Hepatocyte (in vitro differentiated cells): ENCODE measurements around the gene DBNDD2. TPM values are rescaled to one million over a fixed set of nuclear protein-coding genes. Genes with fewer than 3 reads are reported as not detected.

ENCODE experiments used
- DNase-seq: peaks from one replicate; pipeline ENCODE4 v3.0.0-alpha.2; 2016; ENCODE audit warnings: low spot score
- H2AFZ ChIP-seq: fragments of 200-600 bp; sonication (generic); 2 replicates; pipeline ENCODE4 v1.6.0; 2016; ENCODE audit warnings: antibody characterized with exemption, mild to moderate bottlenecking
- H3K27ac ChIP-seq: fragments of 200-600 bp; sonication (generic); 2 replicates; pipeline ENCODE4 v1.5.1; 2016; ENCODE audit warnings: mild to moderate bottlenecking
- H3K27me3 ChIP-seq: fragments of 200-600 bp; sonication (generic); 2 replicates; pipeline ENCODE4 v1.6.1; 2016
- H3K36me3 ChIP-seq: fragments of 200-600 bp; sonication (generic); replicated peaks from 2 replicates; pipeline ENCODE4 v1.5.1; 2016; ENCODE audit warnings: low read depth; ENCODE audit not compliant: insufficient read depth
- H3K4me1 ChIP-seq: fragments of 200-600 bp; sonication (generic); 2 replicates; pipeline ENCODE4 v1.5.1; 2016; ENCODE audit warnings: mild to moderate bottlenecking, moderate library complexity; ENCODE audit not compliant: insufficient read depth
- H3K4me2 ChIP-seq: fragments of 200-600 bp; sonication (generic); 2 replicates; pipeline ENCODE4 v1.6.0; 2016
- H3K4me3 ChIP-seq: fragments of 200-600 bp; sonication (generic); 2 replicates; pipeline ENCODE4 v1.5.1; 2016; ENCODE audit warnings: mild to moderate bottlenecking
- H3K79me2 ChIP-seq: fragments of 200-600 bp; sonication (generic); 2 replicates; pipeline ENCODE4 v1.6.0; 2017; ENCODE audit warnings: mild to moderate bottlenecking
- H3K9me2 ChIP-seq: fragments of 200-600 bp; sonication (generic); replicated peaks from 2 replicates; pipeline ENCODE4 v1.6.0; 2017; ENCODE audit warnings: mild to moderate bottlenecking; ENCODE audit not compliant: insufficient read depth
- H3K9me3 ChIP-seq: fragments of 200-600 bp; sonication (generic); 2 replicates; pipeline ENCODE4 v1.5.1; 2016; ENCODE audit warnings: low read depth, mild to moderate bottlenecking
- H4K20me1 ChIP-seq: fragments of 200-600 bp; sonication (generic); 2 replicates; pipeline ENCODE4 v1.6.0; 2016; ENCODE audit warnings: mild to moderate bottlenecking; ENCODE audit not compliant: insufficient read depth, poor library complexity, severe bottlenecking
- CTCF ChIP-seq: fragments of 200-600 bp; sonication (generic); IDR thresholded peaks from 2 replicates; pipeline ENCODE4 v1.5.1; 2016; ENCODE audit warnings: antibody characterized with exemption, mild to moderate bottlenecking; ENCODE audit not compliant: poor library complexity
- EZH2 ChIP-seq: fragments of 200-600 bp; sonication (generic); IDR thresholded peaks from 2 replicates; pipeline ENCODE4 v1.6.1; 2016; ENCODE audit warnings: antibody characterized with exemption, mild to moderate bottlenecking, borderline replicate concordance
- EZH2phosphoT487 ChIP-seq: fragments of 200-600 bp; sonication (generic); IDR thresholded peaks from one replicate; pipeline ENCODE4 v1.6.1; 2018; ENCODE audit warnings: antibody characterized with exemption, mild to moderate bottlenecking, low read depth, moderate library complexity; ENCODE audit not compliant: unreplicated experiment, severe bottlenecking
- WGBS: methylation state at CpG from one replicate; pipeline ENCODE4 v1.1.6; 2016; ENCODE audit warnings: low lambda C conversion rate; ENCODE audit errors: missing lambda C conversion rate; 5-methylcytosine and 5-hydroxymethylcytosine counted together
- polyA plus RNA-seq: library from polyadenylated mRNA; unstranded; fragments of >200 nt; fragmentation: Nextera tagmentation; extraction: Ambion mirVana; gene quantifications from 2 replicates; pipeline ENCODE4 v1.2.1, GENCODE V29; 2016
- total RNA-seq: library from RNA; depleted of rRNA; stranded (reverse); fragments of >200 nt; gene quantifications from 2 replicates; pipeline ENCODE4 v1.2.3, GENCODE V29; 2014

The DBNDD2 gene
- total and polyA plus RNA-seq, 2 experiments from 2014 or later = 11.1 to 12.8 TPM

DNA sequence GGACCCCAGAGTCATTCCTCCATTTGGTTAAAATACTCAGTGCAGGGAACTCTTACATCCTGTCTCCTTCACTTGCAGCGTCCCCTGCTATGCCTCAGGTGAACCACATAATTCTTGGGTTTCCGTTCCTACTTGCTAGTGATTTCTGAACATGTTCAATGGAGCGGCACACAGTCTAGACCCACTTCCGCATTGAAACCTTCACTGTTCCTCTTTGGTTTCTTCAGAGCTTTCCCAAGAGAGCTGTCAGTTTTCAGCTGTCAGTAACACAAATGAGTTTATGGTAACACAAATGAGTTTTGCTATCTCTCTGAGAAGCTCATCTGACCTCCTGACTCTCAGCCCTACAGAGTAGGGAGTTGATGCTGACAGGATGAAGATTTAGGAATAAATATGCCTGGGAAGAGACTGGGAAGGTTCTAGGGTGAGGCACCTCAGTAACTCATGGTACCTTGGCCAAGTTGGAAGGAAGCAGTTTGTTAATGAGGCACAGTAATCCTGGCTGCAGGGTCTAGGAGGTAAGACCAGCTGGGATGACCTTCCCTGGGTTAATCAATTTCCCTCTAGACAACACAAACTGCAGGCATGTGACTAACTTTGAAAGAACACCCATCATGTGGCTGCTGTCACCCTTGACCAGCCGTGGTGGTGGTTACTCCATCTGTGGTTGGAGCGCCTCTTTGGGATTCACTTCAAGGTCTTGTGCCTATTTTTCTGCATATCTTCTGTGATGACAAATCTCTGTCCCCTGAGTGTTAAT, 39.7 kb upstream of the DBNDD2 start:
- DNase-seq = no peak
- no peaks in the 10 kb centered on the region for H3K9me3 ChIP-seq
- no peak overlapping the region for H3K27ac ChIP-seq
- no peaks in the 10 kb centered on the region for H3K36me3 ChIP-seq
- no peaks in the 10 kb centered on the region for H4K20me1 ChIP-seq
- no peaks in the 10 kb centered on the region for H3K9me2 ChIP-seq
- peaks cover 25% of the 10 kb centered on the region for H3K79me2 ChIP-seq
- no peaks in the 10 kb centered on the region for H3K27me3 ChIP-seq
- peaks cover 11% of the 10 kb centered on the region for H3K4me1 ChIP-seq
- TF ChIP-seq EZH2 (no peak), EZH2phosphoT487 (no peak), CTCF (no peak)
- H2AFZ ChIP-seq = no peak overlapping the region
- WGBS = 79% methylated on average over 6 of the region's 6 CpGs
- H3K4me3 ChIP-seq = no peak overlapping the region
- H3K4me2 ChIP-seq = no peak overlapping the region

DNA sequence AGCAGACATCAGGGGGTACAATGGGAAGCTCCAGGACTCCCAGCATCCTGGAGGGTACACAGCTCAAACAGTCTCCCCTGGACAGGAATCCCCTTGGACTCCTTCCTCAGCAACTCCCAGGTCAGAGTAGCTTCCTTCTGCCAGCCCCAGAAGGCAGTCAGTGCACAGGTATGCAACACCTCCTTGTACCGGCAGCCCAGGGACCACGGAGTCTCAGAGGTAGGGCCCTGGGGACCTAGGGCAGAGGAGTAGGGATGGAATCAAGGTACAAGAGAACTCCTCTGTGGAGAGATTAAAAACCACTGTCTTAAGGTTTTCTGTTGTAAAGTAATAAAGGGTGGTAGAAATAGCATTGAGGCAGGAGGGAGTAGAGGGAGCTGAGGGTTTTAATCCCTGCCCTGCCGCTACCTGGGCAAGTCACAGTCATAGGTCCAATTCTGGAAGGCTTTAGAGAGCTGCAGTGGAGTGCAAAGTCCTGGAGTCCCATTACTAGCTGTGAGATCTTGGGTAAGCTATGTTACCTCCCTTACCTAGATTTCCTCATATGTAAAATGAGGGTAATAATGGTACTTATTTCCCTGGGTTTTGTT, 37.4 kb upstream of the DBNDD2 start:
- Histone ChIP-seq H4K20me1 (no peaks in the 10 kb centered on the region), H3K27me3 (no peaks in the 10 kb centered on the region), H3K4me2 (no peak overlapping the region), H2AFZ (no peak overlapping the region), H3K27ac (peak overlapping the region; percentile 13), H3K9me2 (no peaks in the 10 kb centered on the region), H3K4me1 (peaks cover 8% of the 10 kb centered on the region), H3K79me2 (peaks cover 6% of the 10 kb centered on the region), H3K9me3 (no peaks in the 10 kb centered on the region), H3K4me3 (no peak overlapping the region), H3K36me3 (no peaks in the 10 kb centered on the region)
- no peak for TF ChIP-seq EZH2
- TF ChIP-seq EZH2phosphoT487 = no peak
- no peak for TF ChIP-seq CTCF
- no peak for DNase-seq
- 81% methylated on average over 3 of the region's 3 CpGs for WGBS

DNA sequence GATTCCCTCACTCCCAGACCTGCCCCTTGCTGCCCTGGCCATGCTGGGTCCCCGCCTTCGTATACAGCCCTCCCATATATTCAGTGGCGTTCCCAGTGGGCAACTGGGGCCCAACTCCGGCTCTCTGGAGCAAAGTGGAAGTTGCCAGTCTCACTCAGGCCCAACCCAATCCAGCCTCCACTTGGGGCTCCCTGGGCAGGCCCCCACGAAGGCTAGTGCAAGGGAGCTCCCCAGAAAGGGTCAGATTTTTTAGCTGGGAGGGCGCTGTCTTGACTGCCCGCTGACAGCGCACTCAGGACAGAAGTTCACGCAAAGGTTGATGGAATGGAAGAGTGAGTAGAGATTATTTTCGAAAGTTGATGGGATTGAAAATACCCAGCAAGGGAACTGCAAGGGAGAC, 35.8 kb upstream of the DBNDD2 start:
- no peak overlapping the region for H2AFZ ChIP-seq

More for the DNA sequence above, 35.8 kb upstream of the DBNDD2 start:
- H3K79me2 ChIP-seq = no peaks in the 10 kb centered on the region
- no peak overlapping the region for H3K27ac ChIP-seq
- no peak for TF ChIP-seq CTCF
- TF ChIP-seq EZH2 = no peak
- H3K4me1 ChIP-seq = peaks cover 8% of the 10 kb centered on the region
- DNase-seq = no peak
- H3K4me2 ChIP-seq = no peak overlapping the region
- no peaks in the 10 kb centered on the region for H3K9me2 ChIP-seq
- WGBS = 91% methylated on average over 10 of the region's 10 CpGs
- H3K36me3 ChIP-seq = no peaks in the 10 kb centered on the region
- H3K9me3 ChIP-seq = no peaks in the 10 kb centered on the region
- no peaks in the 10 kb centered on the region for H4K20me1 ChIP-seq
- no peaks in the 10 kb centered on the region for H3K27me3 ChIP-seq
- H3K4me3 ChIP-seq = no peak overlapping the region
